HG03442 (cell line): ENCODE measurements around the gene MACROH2A1.

Experiments
- ATAC-seq: cut with Tn5 transposase; IDR thresholded peaks from one replicate; pipeline ENCODE4 v1.9.1; 2021; ENCODE audit warnings: mild to moderate bottlenecking, moderate library complexity; ENCODE audit not compliant: unreplicated experiment

The MACROH2A1 gene

DNA sequence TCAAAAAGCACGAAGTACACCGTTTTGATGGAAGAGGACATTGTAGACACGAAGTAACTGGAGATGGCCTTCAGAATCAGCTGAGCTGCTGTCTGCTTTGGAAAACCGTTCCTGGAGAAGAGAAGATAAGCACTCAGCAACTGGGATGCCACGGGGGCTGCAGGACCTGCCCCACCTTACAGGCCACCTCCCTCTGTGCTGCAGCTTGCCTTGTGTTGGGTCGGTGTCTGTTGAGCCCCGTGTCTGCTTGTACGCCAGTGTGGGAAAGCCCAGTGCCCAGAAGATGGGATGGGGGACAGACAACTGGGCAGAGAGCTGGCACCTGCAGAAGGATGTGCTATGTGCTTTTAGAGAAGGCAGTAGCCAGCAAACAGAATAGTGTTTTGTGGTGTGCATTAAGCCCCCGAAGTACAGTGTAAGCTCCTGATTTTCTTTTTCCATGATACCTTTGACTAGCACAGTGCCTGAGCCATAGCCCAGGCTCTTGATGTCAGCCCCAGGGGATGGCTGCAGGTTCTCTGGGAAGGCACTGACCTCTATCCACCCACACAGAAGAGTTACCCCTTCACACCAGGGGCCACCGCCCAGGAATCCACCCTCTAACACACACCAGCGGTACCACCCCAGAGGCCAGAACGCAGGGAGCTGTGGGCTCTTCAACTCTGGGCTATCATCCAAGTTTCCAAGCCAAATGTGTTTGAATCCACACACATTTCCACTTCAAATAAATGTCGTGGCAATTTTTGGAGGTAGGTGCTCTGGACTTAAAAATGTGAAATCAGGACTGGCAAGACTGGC lies 63.8 kb downstream of the MACROH2A1 start:
- ATAC-seq: no peak

GRCh38 chr5:135333732-135334515 lies 65.1 kb downstream of the MACROH2A1 start:
- ATAC-seq: no peak

DNA sequence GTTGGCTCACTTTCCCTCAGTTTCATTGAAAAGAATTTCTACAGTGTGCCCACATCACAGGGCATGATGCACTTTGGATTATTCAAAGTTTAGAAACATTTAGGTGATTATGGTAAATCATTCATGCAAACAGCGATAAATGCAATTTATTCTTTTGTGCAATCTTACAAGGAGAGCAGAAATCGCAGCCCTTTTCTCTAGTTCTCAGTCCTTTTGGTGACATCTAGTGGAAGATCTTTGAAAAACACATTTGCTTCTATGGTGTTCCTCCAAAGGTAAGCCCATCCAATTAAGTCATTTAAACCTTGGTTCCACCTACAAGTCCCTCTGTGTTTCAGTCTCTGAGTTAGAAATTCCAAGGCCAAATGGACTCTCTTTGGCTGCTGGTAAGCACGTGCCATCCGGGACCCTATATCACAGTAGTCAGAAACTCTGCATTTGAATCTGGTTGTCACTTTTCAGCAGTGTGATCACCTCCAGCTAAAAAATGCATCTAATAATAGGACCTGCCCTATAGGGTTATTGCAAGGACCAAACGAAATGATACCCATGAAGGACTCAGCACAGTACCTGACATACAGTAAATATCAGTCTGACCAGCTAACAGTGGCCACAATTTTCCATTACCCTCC lies 66.4 kb downstream of the MACROH2A1 start:
- ATAC-seq: no peak

DNA sequence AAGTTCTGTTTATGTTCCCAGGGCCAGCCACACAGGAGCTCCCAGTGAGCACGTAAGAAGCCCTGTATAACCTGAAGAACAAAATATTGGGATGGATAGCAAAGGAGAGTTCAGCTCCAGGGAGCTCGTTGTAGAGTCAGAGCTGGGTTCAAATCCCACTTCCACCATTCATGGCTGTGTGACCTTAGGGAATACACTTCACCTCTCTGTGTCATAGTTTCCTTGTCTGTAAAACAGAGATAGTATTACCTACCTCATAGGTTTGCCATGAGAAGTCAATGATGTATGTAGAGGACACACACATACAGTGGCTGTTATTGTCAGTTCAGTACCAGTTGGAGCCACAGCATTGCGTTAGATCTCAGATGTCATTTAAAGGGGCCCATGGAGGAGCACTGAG lies 67.4 kb downstream of the MACROH2A1 start:
- no peak for ATAC-seq

GRCh38 chr5:135330798-135331096 lies 68.3 kb downstream of the MACROH2A1 start:
- no peak for ATAC-seq

- no peak for ATAC-seq
Observed at GRCh38 chr5:135329913-135330797, 68.9 kb downstream of the MACROH2A1 start.

DNA sequence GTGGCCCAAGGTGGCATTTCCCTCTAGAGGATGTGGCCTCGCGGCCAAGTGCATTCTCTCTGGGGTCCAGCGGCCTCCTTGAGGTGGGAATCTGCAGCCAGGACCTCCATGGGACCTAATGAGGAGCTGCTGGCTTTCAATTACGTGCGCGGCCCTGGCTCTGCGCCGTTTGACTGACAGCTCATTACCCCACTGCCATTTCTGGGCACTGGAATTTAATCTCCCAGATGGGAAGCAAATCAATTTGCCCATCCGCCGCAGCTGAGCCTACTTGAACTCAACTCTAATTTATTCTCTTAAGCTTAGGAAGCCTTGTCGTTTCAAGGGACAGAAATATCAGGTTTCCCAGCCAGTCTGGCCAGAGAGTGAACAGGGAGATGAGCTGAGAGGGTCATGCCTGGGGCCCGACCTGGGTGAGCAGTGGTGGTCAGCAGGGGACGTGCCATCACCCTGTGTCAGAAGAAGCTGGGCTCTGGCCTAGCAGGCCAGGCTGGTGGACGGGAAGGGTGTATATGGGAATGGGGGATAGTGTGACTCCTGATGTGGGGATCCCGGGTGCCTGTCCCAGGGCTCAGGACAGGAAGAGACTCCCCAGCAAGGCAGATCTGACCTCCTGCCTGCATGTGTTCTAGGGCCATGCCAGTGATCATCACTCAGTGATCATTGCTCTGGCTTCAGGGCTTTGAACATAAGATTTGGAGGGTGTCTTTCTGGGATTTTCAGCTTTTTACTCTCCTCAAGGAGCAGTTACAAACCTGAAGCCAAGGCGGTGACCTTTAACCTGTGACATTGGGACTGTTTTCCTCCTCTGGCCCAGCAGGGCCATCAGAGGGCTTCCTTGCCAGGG lies 69.7 kb downstream of the MACROH2A1 start:
- ATAC-seq: no peak

DNA sequence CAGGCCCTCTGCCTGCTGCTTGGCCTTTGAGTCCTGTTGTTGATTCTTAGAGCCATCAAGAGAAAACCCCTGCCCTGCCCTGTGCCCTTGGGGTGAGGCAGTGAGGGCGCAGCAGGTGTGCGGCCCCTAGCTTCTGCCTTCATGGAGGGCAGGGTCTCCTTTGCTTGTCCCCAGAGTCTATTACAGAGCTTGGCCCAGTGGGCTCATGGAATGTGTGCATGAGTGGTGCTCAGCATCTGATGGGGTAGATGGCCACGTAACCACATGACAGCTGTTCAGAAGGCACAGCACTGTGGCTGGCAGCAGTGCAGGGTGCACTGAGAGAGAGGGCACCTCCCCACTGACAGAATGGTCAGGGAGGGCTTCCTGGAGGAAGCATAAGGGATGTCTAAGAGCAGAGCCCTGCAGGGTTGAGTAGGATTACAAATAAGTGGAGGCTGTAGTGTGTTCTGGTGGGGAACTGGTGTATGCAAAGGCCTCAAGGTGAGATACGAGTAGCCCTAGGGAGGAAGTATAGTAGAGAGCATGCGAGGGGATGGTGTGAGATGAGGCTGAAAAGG lies 70.8 kb downstream of the MACROH2A1 start:
- no peak for ATAC-seq

GRCh38 chr5:135327429-135328127 lies 71.5 kb downstream of the MACROH2A1 start:
- ATAC-seq: no peak

DNA sequence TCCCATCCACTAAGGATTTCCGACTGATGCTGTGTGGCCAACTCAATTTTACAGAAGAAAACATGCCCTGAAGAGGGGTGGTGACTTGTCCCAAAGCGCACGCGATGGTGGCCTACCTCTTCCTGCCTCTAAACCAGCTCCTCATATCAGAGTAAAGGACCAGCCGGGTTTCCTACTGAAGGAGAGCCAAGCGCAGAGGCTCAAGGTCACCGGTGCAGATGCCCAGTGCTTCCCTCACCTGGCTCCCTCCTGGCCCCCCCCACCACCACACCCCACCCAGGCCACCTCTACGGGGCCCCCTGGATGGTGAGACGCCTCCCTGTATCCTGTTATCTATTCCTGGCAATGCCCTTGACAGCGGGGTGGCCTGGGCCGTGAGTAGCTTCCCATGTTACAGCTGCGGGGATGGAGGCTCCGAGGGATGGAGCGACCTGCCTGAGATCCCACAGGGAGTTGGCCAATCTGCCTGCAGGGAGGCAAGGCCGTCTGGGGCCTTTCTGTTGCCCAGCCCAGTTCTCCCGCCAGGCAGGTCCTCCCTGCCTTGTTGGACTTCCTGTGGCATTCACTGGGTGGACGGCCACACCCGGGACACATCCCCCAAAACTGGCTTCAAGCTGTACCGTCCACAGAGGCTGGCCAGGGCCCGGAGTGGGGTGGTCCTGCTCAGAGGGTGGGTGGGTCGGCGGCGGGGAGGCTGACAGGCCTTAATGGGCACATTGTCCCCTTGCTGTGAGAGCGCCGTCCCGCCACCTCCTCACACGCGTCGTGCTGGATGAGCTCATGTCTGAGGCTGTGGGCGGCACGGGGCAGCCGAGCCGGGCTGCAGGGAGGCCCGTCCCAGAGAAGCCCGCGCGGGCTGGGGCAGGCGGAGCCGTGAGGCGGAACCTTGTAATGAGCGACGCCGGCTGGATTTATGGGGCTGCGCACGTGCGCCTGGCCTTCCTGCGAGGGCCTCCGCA lies 72.5 kb downstream of the MACROH2A1 start:
- ATAC-seq: no peak

GRCh38 chr5:135324897-135325650 lies 74.0 kb downstream of the MACROH2A1 start:
- ATAC-seq: no peak

GRCh38 chr5:135324160-135324559 lies 74.9 kb downstream of the MACROH2A1 start:
- ATAC-seq: no peak

GRCh38 chr5:135323701-135324132 lies 75.3 kb downstream of the MACROH2A1 start:
- ATAC-seq: no peak

- ATAC-seq: no peak
Observed at GRCh38 chr5:135323227-135323626, 75.8 kb downstream of the MACROH2A1 start.

- ATAC-seq: no peak
Observed at GRCh38 chr5:135322744-135323143, 76.3 kb downstream of the MACROH2A1 start.

GRCh38 chr5:135322271-135322670 lies 76.8 kb downstream of the MACROH2A1 start:
- ATAC-seq: no peak
